Mucosa of descending colon (tissue), 3 donors: ENCODE results near the gene ATP5IF1. TPM values are rescaled to one million over a fixed set of nuclear protein-coding genes. Genes with fewer than 3 reads are reported as not detected.

Experiments used
- ATAC-seq: fragments of 200-7000 bp; cut with Tn5 transposase; one replicate; pipeline ENCODE4 v1.9.1; 2020; ENCODE audit warnings: mild to moderate bottlenecking, moderate library complexity
- DNase-seq, 3 donors: peaks; one replicate each; pipeline ENCODE4 v3.0.0-alpha.2; 2020
- H3K36me3 ChIP-seq: fragments of 200-600 bp; one replicate; pipeline ENCODE4 v1.8.0; 2021; ENCODE audit warnings: low read depth, mild to moderate bottlenecking
- H3K4me1 ChIP-seq: fragments of 200-600 bp; one replicate; pipeline ENCODE4 v1.8.0; 2021; ENCODE audit warnings: low read depth, mild to moderate bottlenecking
- H3K4me3 ChIP-seq: fragments of 200-600 bp; one replicate; pipeline ENCODE4 v1.8.0; 2021; ENCODE audit warnings: mild to moderate bottlenecking
- H3K9me3 ChIP-seq: fragments of 200-600 bp; one replicate; pipeline ENCODE4 v1.8.0; 2021; ENCODE audit warnings: mild to moderate bottlenecking
- CTCF ChIP-seq: fragments of 200-600 bp; IDR thresholded peaks from one replicate; pipeline ENCODE4 v1.8.0; 2022; ENCODE audit warnings: antibody characterized with exemption, mild to moderate bottlenecking
- intact Hi-C, 2 donors: fragments of 100-400 bp; cut with DNase I in 1 of 2; cut with micrococcal nuclease in 1 of 2; formaldehyde crosslinking; loops; one replicate each; pipeline versions ENCODE4 v1.11.0 to v1.11.1; 2022; cut with DNase I, micrococcal nuclease
- long read RNA-seq, 2 donors: library from polyadenylated mRNA; unstranded; transcript quantifications; one replicate each; pipeline ENCODE4 v2.0.0, GENCODE V29; 2019 to 2021
- total RNA-seq, 3 donors: library from RNA; stranded (reverse); fragmentation: NEBNext Ultra II Directional in 2 of 3; extraction: Animal tissue kit (Norgen Biotek cat#: 25700) in 2 of 3; gene quantifications; one replicate each; pipeline versions ENCODE4 v1.2.1 to v1.2.4, GENCODE V29; 2021 to 2023
- donor health status: DM: no; HTN: no; CAD: no; lungs with moderate emphysema.
- donor health status: DM: no; HTN: no; CAD: no.
- donor health status: DM: no; HTN: yes; CAD: no.

Gene ATP5IF1
- total RNA-seq: 100 to 1,000 TPM; 130 to 266 (median 235) TPM
- long read RNA-seq, donor 1, transcript ATP5IF1-202 (2 exons, 1,855 nt): minor isoform, 8 of 64 reads
- long read RNA-seq, donor 1, transcript ATP5IF1-201 (3 exons, 494 nt): major isoform, 46 of 64 reads
- long read RNA-seq, donor 1, partial matches to known transcripts: 3 of 64 reads
- long read RNA-seq, donor 1, other reads (novel, unspliced or antisense): 5 of 64 reads
- long read RNA-seq, donor 2, transcript ATP5IF1-201 (3 exons, 494 nt): major isoform, 186 of 197 reads
- long read RNA-seq, donor 2, partial matches to known transcripts: 5 of 197 reads
- long read RNA-seq, donor 2, other reads (novel, unspliced or antisense): 1 of 197 reads

- peaks cover 42% of the 10 kb centered on the region for H3K4me1 ChIP-seq
- no peaks in the 10 kb centered on the region for H3K36me3 ChIP-seq
- peak; percentile 7 for TF ChIP-seq CTCF
- DNase-seq: peak; percentile 96 to 97 (median 97)
- peak within 1 kb of the TSS; percentile 84 for H3K4me3 ChIP-seq
- H3K9me3 ChIP-seq: no peaks in the 10 kb centered on the region
- peak; percentile 96 for ATAC-seq
- intact Hi-C loops: no loop called here
These were observed at the start of gene ATP5IF1 for GRCh38 chr1:28235755-28236655. Gene ATP5IF1, plus strand, starts transcription at chr1:28236124. Its CDS starts 60 bp downstream, at chr1:28236184.

DNA sequence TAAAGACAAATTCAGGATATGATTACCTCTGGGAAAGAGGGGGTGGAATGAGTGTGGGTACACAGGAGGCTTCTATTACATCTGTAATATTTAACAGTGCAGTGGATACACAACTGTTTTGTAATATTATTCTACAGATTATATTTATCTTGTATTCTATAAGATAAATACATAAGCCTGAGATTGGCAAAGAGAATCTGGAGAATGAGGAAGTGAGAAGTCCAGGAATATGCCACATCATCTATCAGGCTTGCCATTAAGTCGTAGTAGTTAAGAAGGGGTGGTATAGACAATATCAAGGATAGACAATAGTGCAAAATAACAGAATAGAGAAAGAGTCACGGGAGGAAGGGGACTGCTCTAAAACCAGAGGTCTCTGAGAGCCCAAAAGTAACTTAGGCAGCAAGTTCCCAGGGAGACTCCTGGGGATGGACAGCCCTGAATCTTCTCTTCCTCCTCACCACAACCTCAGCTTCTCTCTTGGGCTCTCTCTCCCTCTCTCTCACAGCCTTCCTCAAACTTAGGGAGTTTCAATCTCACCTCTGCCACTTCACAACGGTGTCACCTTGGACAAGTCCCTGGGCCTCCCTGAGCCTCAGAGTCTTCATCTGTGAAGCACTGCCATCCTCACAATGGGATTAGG, 45.5 kb upstream of the ATP5IF1 start:
- Histone ChIP-seq H3K9me3 (no peaks in the 10 kb centered on the region), H3K36me3 (no peaks in the 10 kb centered on the region), H3K4me1 (no peaks in the 10 kb centered on the region), H3K4me3 (no peak overlapping the region)
- intact Hi-C loops: no loop called here
- TF ChIP-seq CTCF: no peak
- no peak for ATAC-seq
- DNase-seq: no peak

DNA sequence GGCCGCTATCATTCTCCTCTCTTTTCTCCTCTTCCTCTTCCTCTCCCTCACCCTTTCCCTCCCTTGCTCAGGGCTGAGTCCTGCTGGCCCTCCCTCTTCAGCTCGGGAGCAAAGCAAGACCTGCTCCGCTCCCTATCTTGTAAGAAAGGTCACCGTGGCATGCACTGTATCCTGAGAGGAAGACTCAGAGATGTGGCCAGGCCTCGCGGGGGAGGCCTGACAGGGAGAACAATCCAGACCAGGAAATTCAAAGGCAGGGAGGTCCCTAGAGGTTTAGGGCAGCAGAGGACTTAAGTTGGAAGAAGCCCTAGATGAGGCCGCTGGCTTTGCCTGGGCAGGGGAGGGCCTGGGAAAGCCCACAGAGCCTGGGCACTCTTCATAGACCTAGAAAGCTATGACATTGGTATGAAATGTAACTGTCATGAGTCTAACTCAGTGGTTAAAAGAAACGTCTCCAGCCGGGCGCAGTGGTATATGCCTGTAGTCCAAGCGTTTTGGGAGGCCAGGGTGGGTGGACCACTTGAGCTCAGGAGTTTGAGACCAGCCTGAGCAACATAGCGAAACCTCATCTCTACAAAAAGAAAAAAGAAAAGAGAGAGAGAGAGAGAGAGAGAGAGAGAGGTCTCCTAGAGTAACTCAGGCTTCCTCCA, 44.8 kb upstream of the ATP5IF1 start:
- H3K9me3 ChIP-seq: no peaks in the 10 kb centered on the region
- no peak for ATAC-seq
- DNase-seq: no peak
- H3K4me3 ChIP-seq: no peak overlapping the region
- no peak for TF ChIP-seq CTCF
- no peaks in the 10 kb centered on the region for H3K36me3 ChIP-seq
- H3K4me1 ChIP-seq: no peaks in the 10 kb centered on the region
- intact Hi-C loops: no loop called here

DNA sequence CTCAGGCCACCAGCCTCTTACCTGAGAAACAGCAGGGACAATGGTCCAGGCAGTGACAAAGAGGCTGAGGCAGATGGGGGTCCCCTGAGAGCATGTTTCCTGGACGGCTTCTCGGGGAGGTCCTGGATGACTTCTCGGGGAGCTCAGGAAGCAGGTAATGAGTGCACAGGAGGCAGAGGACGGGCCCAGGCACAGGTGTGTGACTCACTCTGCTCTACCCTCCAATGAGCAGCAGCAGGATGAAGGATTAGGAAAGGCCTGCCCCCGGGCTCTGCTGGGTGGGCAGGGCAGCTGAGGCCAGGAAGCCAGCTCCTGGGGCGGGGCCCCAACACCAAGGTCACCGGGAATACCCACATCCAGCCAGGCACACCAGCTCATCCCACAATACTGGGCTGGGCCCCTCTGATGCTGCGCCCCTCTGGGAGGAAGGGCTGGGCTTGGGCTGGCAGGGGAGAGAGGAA, 42.2 kb upstream of the ATP5IF1 start:
- DNase-seq (no peak), ATAC-seq (peak; percentile 58)
- H3K36me3 ChIP-seq: no peaks in the 10 kb centered on the region
- no peak for TF ChIP-seq CTCF
- H3K9me3 ChIP-seq: no peaks in the 10 kb centered on the region
- H3K4me1 ChIP-seq: peaks cover under 1% of the 10 kb centered on the region
- H3K4me3 ChIP-seq: no peak overlapping the region
- intact Hi-C loops: no loop called here
